GM12878 (cell line): ENCODE measurements around the gene ADAMTSL3. TPM values are rescaled to one million over a fixed set of nuclear protein-coding genes. Genes with fewer than 3 reads are reported as not detected.

ENCODE experiments used
- ATAC-seq: fragments of 200-7000 bp; cut with Tn5 transposase; 3 replicates; pipeline ENCODE4 v1.9.1; 2020; ENCODE audit warnings: mild to moderate bottlenecking, moderate library complexity
- BruUV-seq: library from RNA; stranded (reverse); fragments of 400-500 nt; replicated peaks from 2 replicates; lab custom pipeline; 2021; lab: Mats Ljungman, UMichigan
- CTCF ChIA-PET: fragments of 300-600 bp; sonication (Branson Sonifier 250); formaldehyde crosslinking; extraction: SDS; loops from one replicate; lab custom pipeline; 2021; ENCODE audit warnings: inconsistent platforms; lab: Yijun Ruan, JAX
- POLR2A ChIA-PET: fragments of 350-600 bp; formaldehyde crosslinking; extraction: SDS; loops from one replicate; lab custom pipeline; 2021; ENCODE audit warnings: inconsistent platforms; lab: Charles Lee
- RAD21 ChIA-PET: fragments of 300-600 bp; sonication (Branson Sonifier 250); formaldehyde crosslinking; loops from one replicate; lab custom pipeline; 2023; ENCODE audit warnings: antibody characterized with exemption; ENCODE audit not compliant: unreplicated experiment; lab: Charles Lee
- SMC1A ChIA-PET: fragments of 300-600 bp; sonication (Branson Sonifier 250); formaldehyde crosslinking; loops from one replicate; lab custom pipeline; 2023; ENCODE audit not compliant: unreplicated experiment, uncharacterized antibody; lab: Charles Lee
- DNase-seq: peaks from one replicate; pipeline ENCODE4 v3.0.0-alpha.2; 2011; ENCODE audit warnings: low read depth, low spot score
- FAIRE-seq: peaks from 3 replicates; lab custom pipeline; 2011; peaks lifted over from hg19 to GRCh38; lab: Jason Lieb, UNC
- H2AFZ ChIP-seq: 2 replicates; pipeline ENCODE4 v1.6.0; 2011; ENCODE audit warnings: low read depth, low read length, control low read depth; ENCODE audit not compliant: control insufficient read depth
- H3K27ac ChIP-seq: 2 replicates; pipeline ENCODE4 v1.5.1; 2011; ENCODE audit warnings: control low read depth; ENCODE audit not compliant: control insufficient read depth, insufficient read depth
- H3K27me3 ChIP-seq, 2 experiments: replicated peaks in 1 of 2; 2 replicates each; pipeline versions ENCODE4 v1.6.0 to v1.6.1; 2011; ENCODE audit warnings: low read length in 1 of 2; ENCODE audit not compliant: control insufficient read depth in 2 of 2, insufficient read depth in 2 of 2
- H3K36me3 ChIP-seq, 2 experiments: 2 replicates each; pipeline ENCODE4 v1.5.1; 2011; ENCODE audit warnings: low read length in 1 of 2; ENCODE audit not compliant: control insufficient read depth in 2 of 2, insufficient read depth in 2 of 2
- H3K4me1 ChIP-seq: 2 replicates; pipeline ENCODE4 v1.6.1; 2011; ENCODE audit warnings: mild to moderate bottlenecking, low read length, moderate library complexity, mixed read lengths; ENCODE audit not compliant: control insufficient read depth, insufficient read depth
- H3K4me2 ChIP-seq: 2 replicates; pipeline ENCODE4 v1.6.0; 2011; ENCODE audit warnings: control low read depth; ENCODE audit not compliant: control insufficient read depth, insufficient read depth
- H3K4me3 ChIP-seq: fragments of 200-600 bp; sonication (generic); 2 replicates; pipeline ENCODE4 v1.5.1; 2016
- H3K79me2 ChIP-seq: 2 replicates; pipeline ENCODE4 v1.6.0; 2011; ENCODE audit warnings: low read length; ENCODE audit not compliant: control insufficient read depth, insufficient read depth
- H3K9ac ChIP-seq: 2 replicates; pipeline ENCODE4 v1.8.0; 2011; ENCODE audit warnings: low read length, control low read depth, mixed read lengths; ENCODE audit not compliant: control insufficient read depth, insufficient read depth
- H3K9me3 ChIP-seq: replicated peaks from 3 replicates; pipeline ENCODE4 v1.5.1; 2011; ENCODE audit warnings: mild to moderate bottlenecking, low read length; ENCODE audit not compliant: control insufficient read depth, insufficient read depth
- H4K20me1 ChIP-seq: 2 replicates; pipeline ENCODE4 v1.6.0; 2011; ENCODE audit not compliant: control insufficient read depth, insufficient read depth
- CBFB ChIP-seq: IDR thresholded peaks from 2 replicates; pipeline ENCODE4 v1.6.1; 2016; ENCODE audit warnings: antibody characterized with exemption, low read depth
- CBX3 ChIP-seq: fragments of 200-600 bp; sonication (generic); IDR thresholded peaks from 2 replicates; pipeline ENCODE4 v1.6.1; 2016; ENCODE audit warnings: low read depth, borderline replicate concordance
- EED ChIP-seq: sonication (generic); IDR thresholded peaks from 2 replicates; pipeline ENCODE4 v1.6.1; 2016; ENCODE audit warnings: antibody characterized with exemption, low read depth
- EGR1 ChIP-seq, 2 experiments: IDR thresholded peaks; 1 replicate in 1 of 2; 2 replicates in 1 of 2; pipeline ENCODE4 v1.6.1; 2011 to 2012; ENCODE audit warnings: low read depth in 2 of 2, low read length in 2 of 2, borderline replicate concordance in 1 of 2, mild to moderate bottlenecking in 1 of 2, moderate library complexity in 1 of 2
- FOXM1 ChIP-seq: IDR thresholded peaks from 2 replicates; pipeline ENCODE4 v1.6.1; 2012; ENCODE audit warnings: low read depth, mild to moderate bottlenecking, inconsistent platforms, low read length, moderate library complexity
- HDGF ChIP-seq: fragments of 450-650 bp; IDR thresholded peaks from 2 replicates; pipeline ENCODE4 v1.6.1; 2016; ENCODE audit warnings: antibody characterized with exemption
- MTA2 ChIP-seq: fragments of 450-650 bp; IDR thresholded peaks from 2 replicates; pipeline ENCODE4 v1.6.1; 2016; ENCODE audit warnings: low read depth, mild to moderate bottlenecking, moderate library complexity
- MYB ChIP-seq: fragments of 150-350 bp; IDR thresholded peaks from 2 replicates; pipeline ENCODE4 v1.6.1; 2014; ENCODE audit warnings: mild to moderate bottlenecking, low read depth, low read length, borderline replicate concordance
- NR2F1 ChIP-seq: fragments of 450-650 bp; conservative IDR thresholded peaks from 2 replicates; pipeline ENCODE4 v1.6.1; 2017; ENCODE audit warnings: mild to moderate bottlenecking
- RAD21 ChIP-seq: IDR thresholded peaks from 2 replicates; pipeline ENCODE4 v1.6.1; 2011; ENCODE audit warnings: mild to moderate bottlenecking, low read depth, low read length, moderate library complexity; ENCODE audit not compliant: insufficient read depth
- RB1 ChIP-seq: fragments of 450-650 bp; formaldehyde crosslinking; IDR thresholded peaks from 2 replicates; pipeline ENCODE4 v1.6.1; 2017; ENCODE audit warnings: mild to moderate bottlenecking, borderline replicate concordance
- RFX5 ChIP-seq: IDR thresholded peaks from 2 replicates; pipeline ENCODE4 v1.6.1; 2011; ENCODE audit warnings: low read depth, low read length, improper control_type of control experiment
- SMC3 ChIP-seq: IDR thresholded peaks from 2 replicates; pipeline ENCODE4 v1.6.1; 2011; ENCODE audit warnings: low read length, improper control_type of control experiment, borderline replicate concordance
- SP1 ChIP-seq: IDR thresholded peaks from one replicate; pipeline ENCODE4 v1.6.1; 2011; ENCODE audit warnings: low read depth, low read length
- SREBF2 ChIP-seq: IDR thresholded peaks from 2 replicates; pipeline ENCODE4 v1.6.1; 2012; ENCODE audit warnings: mild to moderate bottlenecking, low read length
- SRF ChIP-seq, 2 experiments: IDR thresholded peaks; 2 replicates each; pipeline ENCODE4 v1.6.1; 2011; ENCODE audit warnings: low read depth in 2 of 2, low read length in 2 of 2, mild to moderate bottlenecking in 1 of 2, moderate library complexity in 1 of 2
- STAT3 ChIP-seq: IDR thresholded peaks from 2 replicates; pipeline ENCODE4 v1.6.1; 2011; ENCODE audit warnings: low read depth, low read length, improper control_type of control experiment
- ZNF384 ChIP-seq: IDR thresholded peaks from 2 replicates; pipeline ENCODE4 v1.6.1; 2012; ENCODE audit warnings: low read depth, mild to moderate bottlenecking, low read length, improper control_type of control experiment, borderline replicate concordance
- in situ Hi-C: fragments of 300-500 bp; cut with MboI; formaldehyde crosslinking; loops from 9 replicates; pipeline ENCODE4 v1.14.3; 2018; ENCODE audit warnings: mixed read lengths
- intact Hi-C: fragments of 100-400 bp; cut with micrococcal nuclease; formaldehyde crosslinking; loops from one replicate; pipeline ENCODE4 v1.14.2; 2022; ENCODE audit not compliant: unreplicated experiment
- polyA plus RNA-seq, 11 experiments: library from polyadenylated mRNA; depleted of rRNA in 4 of 11; unstranded in 6 of 11; stranded (reverse) in 5 of 11; fragments of >200 nt; fragmentation: Nextera tagmentation in 4 of 11; fragmentation: Illumina TruSeq in 1 of 11; extraction: Ambion mirVana in 4 of 11; extraction: Trizol in 1 of 11; gene quantifications; 1 replicate in 1 of 11; 2 replicates in 10 of 11; pipeline versions ENCODE4 v1.2.1 to v1.2.3, GENCODE V29; 2011 to 2016; ENCODE audit warnings: inconsistent platforms in 2 of 11, missing spikeins in 2 of 11, low read depth in 1 of 11
- total RNA-seq, 4 experiments: library from RNA; depleted of rRNA in 3 of 4; stranded (reverse); fragments of >200 nt in 3 of 4; fragmentation: Illumina TruSeq in 1 of 4; extraction: Trizol in 1 of 4; gene quantifications; 2 replicates each; pipeline versions ENCODE4 v1.2.1 to v1.2.3, GENCODE V29; 2013 to 2021
- TF ChIP-seq, protein P1 (sequence below): fragments of 150-350 bp; IDR thresholded peaks from 2 replicates; pipeline ENCODE4 v1.6.1; 2016; ENCODE audit warnings: low read depth, low read length
- TF ChIP-seq, protein P2 (sequence below): IDR thresholded peaks from 2 replicates; pipeline ENCODE4 v1.6.1; 2011; ENCODE audit warnings: low read depth, mild to moderate bottlenecking, low read length, moderate library complexity, borderline replicate concordance; ENCODE audit errors: extremely low read depth
- TF ChIP-seq, protein P3 (sequence below): fragments of 150-350 bp; IDR thresholded peaks from 2 replicates; pipeline ENCODE4 v1.6.1; 2014; ENCODE audit warnings: mild to moderate bottlenecking, low read depth, low read length

The ADAMTSL3 gene
- total and polyA plus RNA-seq, 10 of the 15 experiments (the other 5 are each of a cell fraction or from before 2014, with no cell fraction given) = 0.01 to 0.28 (median 0.13) TPM

DNA sequence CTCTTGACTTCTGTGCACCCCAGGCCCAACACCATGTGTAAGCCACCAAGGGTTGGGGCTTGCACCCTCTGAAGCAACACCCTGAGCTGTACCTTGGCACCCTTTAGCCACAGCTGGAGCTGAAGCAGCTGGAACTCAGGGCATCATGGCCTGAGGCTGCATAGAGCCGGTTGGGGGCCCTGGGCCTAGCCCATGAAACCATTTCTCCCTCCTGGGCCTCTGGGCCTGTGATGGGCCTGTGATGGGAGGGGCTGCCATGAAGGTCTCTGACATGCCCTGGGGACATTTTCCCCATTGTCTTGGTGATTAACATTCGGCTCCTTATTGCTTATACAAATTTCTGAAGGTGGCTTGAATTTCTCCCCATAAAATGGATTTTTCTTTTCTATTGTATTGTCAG, 22.4 kb upstream of the ADAMTSL3 start (continued):
- TF ChIP-seq, protein P1, sequence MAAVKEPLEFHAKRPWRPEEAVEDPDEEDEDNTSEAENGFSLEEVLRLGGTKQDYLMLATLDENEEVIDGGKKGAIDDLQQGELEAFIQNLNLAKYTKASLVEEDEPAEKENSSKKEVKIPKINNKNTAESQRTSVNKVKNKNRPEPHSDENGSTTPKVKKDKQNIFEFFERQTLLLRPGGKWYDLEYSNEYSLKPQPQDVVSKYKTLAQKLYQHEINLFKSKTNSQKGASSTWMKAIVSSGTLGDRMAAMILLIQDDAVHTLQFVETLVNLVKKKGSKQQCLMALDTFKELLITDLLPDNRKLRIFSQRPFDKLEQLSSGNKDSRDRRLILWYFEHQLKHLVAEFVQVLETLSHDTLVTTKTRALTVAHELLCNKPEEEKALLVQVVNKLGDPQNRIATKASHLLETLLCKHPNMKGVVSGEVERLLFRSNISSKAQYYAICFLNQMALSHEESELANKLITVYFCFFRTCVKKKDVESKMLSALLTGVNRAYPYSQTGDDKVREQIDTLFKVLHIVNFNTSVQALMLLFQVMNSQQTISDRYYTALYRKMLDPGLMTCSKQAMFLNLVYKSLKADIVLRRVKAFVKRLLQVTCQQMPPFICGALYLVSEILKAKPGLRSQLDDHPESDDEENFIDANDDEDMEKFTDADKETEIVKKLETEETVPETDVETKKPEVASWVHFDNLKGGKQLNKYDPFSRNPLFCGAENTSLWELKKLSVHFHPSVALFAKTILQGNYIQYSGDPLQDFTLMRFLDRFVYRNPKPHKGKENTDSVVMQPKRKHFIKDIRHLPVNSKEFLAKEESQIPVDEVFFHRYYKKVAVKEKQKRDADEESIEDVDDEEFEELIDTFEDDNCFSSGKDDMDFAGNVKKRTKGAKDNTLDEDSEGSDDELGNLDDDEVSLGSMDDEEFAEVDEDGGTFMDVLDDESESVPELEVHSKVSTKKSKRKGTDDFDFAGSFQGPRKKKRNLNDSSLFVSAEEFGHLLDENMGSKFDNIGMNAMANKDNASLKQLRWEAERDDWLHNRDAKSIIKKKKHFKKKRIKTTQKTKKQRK = no peak
- TF ChIP-seq SREBF2 (no peak), FOXM1 (no peak), CBX3 (no peak), RB1 (no peak), SRF (IDR thresholded peaks at IDR 0.05; ENCODE audit: low read depth in 2 of 2, low read length in 2 of 2) (no peak), MTA2 (no peak), CBFB (no peak), NR2F1 (no peak)
- TF ChIP-seq, protein P2, sequence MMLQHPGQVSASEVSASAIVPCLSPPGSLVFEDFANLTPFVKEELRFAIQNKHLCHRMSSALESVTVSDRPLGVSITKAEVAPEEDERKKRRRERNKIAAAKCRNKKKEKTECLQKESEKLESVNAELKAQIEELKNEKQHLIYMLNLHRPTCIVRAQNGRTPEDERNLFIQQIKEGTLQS = no peak

DNA sequence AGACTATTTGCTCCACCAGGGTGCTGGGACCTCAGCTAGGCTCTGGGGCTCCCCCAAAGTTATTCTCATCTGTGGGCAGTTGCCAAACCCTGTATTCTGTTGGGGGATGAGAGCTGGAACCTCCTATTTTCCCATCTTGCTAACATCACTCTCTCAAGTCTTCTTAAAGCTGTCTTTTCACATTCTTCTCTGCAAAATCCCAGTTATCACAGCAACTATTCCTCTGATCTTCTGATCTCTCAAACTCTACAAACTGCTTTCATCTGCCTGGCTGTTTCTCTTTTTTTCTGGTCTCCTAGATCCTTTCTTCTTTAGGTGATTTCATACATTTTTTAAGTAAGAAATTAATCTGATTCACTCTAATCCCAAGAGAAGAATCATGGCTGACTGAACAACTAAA, 10.7 kb upstream of the ADAMTSL3 start:
- no peak overlapping the region for H3K4me2 ChIP-seq
- in situ Hi-C loops = no loop called here
- no peak for DNase-seq
- no peak for FAIRE-seq
- H3K27me3 ChIP-seq = no peaks in the 10 kb centered on the region
- ChIA-PET POLR2A (no interaction called here), CTCF (no interaction called here), SMC1A (no interaction called here), RAD21 (no interaction called here)
- H4K20me1 ChIP-seq = no peaks in the 10 kb centered on the region
- H3K4me1 ChIP-seq = no peaks in the 10 kb centered on the region
- H2AFZ ChIP-seq = no peak overlapping the region
- H3K4me3 ChIP-seq = no peak overlapping the region
- no peaks in the 10 kb centered on the region for H3K79me2 ChIP-seq
- intact Hi-C loops = no loop called here
- no peak overlapping the region for H3K27ac ChIP-seq
- no TSS peak for BruUV-seq
- H3K9ac ChIP-seq = no peak overlapping the region
- no peaks in the 10 kb centered on the region for H3K9me3 ChIP-seq
- no peak for ATAC-seq
- H3K36me3 ChIP-seq = no peaks in the 10 kb centered on the region
- no peak for TF ChIP-seq STAT3
- TF ChIP-seq EED = no peak
- TF ChIP-seq MYB = no peak
- TF ChIP-seq, protein P3, sequence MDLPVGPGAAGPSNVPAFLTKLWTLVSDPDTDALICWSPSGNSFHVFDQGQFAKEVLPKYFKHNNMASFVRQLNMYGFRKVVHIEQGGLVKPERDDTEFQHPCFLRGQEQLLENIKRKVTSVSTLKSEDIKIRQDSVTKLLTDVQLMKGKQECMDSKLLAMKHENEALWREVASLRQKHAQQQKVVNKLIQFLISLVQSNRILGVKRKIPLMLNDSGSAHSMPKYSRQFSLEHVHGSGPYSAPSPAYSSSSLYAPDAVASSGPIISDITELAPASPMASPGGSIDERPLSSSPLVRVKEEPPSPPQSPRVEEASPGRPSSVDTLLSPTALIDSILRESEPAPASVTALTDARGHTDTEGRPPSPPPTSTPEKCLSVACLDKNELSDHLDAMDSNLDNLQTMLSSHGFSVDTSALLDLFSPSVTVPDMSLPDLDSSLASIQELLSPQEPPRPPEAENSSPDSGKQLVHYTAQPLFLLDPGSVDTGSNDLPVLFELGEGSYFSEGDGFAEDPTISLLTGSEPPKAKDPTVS = no peak
- no peak for TF ChIP-seq SP1
- TF ChIP-seq RFX5 = no peak
- no peak for TF ChIP-seq RAD21
- TF ChIP-seq HDGF = no peak
- no peak for TF ChIP-seq MTA2
- TF ChIP-seq ZNF384 = no peak
- TF ChIP-seq EGR1 (IDR thresholded peaks at IDR 0.05; ENCODE audit: borderline replicate concordance in 1 of 2, low read depth in 2 of 2, low read length in 2 of 2) = no peak
- TF ChIP-seq SMC3 = no peak
